Non-pigmented ciliary epithelial cell (primary cell): ENCODE measurements around the gene LRRC3C.
"Not testable (repeated sequence)": the region's sequence is repeated elsewhere in the genome, so short reads cannot be mapped to it uniquely, and the experiment has no call there.

ENCODE experiments used
- DNase-seq: peaks from one replicate; pipeline ENCODE4 v3.0.0-alpha.2; 2010; ENCODE audit warnings: low read depth

The LRRC3C gene

DNA sequence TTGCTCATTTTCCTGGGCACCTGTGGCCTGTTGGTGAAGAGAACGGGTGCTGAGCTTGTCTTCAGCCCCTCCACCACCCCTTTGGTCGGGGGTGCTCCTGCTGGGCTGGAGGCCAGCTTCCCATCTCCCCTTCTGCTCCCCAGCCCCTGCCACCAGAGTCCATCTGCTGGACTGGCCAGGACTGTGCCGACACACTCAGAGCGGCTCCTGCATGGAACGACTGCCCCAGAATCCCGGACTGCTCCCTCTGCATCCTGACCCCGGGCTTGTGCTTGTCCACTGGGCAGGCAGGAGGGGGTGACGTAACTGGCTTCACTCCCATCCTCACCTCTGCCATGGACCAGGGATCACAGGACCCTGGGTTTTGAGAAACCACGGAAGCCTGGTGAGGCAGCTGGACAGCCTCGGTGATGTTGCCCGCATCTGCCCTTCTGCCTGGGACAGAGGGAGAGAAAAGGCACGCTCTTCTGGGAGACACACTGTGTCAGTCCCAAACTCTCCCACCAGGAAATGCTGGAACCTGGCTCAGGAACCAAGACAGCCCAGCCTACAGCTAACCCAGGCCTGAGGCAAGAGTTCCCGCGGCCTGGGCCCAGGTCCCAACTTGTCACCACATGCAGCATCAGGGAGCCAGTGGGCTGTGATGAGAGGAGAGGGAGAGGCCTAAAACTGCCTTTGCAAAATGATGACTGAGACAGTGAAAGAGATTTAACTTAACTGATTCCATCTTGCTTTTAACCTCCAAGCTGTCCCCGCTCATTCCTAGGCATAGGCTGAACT lies 19.2 kb downstream of the LRRC3C start:
- no peak for DNase-seq

DNA sequence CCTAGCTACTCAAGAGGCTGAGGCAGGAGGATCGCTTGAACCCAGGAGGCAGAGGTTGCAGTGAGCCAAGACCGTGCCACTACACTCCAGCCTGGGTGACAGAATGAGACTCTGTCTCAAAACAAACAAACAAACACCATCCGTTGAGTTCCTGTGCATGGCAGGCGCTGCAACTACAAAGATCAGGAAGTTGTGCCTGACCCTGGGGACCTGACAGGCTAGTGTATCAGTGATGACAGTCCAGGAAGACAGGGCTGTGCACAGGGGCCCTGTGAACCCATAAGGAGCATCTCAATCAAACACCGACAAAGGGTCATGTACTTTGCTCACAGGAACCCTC lies 20.9 kb downstream of the LRRC3C start:
- DNase-seq: not testable (repeated sequence)

DNA sequence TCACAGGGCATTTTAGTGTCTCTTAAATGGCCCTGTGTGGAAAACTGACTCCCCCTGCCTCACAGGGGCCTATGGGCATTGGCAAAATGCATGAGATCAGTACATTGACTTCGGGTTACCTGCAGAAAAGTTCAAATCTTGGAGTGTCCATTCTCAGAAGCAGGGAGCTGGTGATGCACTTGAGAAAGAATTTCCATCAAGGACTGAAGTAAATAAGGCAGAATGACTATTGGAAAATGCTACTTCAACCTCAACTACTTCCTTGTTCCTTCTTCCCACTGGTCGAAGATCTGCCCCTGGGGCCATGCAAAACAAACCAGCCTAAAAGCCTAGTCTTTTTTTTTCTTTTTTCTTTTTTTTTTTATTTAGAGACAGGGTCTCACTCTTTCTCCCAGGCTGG lies 21.5 kb downstream of the LRRC3C start:
- no peak for DNase-seq

DNA sequence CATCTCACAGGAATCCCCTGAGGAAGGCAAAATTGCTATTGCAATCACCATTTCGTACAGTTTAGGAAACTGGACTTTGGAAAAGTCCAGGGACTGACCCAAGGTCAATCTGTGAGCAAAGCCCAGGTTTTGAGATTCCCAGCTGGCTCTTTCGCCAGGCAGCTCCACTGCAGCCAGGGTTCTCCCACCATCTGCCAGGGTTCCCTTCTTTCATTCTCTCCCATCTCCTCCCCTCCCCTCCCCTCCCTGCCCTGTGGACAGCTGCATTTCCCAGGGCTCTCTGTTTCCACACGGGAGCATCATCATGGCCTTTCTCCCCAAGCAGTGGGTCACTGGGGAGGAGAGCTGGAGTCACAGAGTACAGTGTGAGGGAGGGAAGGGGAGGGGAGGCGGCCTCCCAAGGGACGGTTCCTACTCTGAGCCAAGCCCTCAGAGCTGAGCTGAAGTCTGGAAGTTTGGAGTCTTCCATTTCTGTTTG lies 23.4 kb downstream of the LRRC3C start:
- no peak for DNase-seq

DNA sequence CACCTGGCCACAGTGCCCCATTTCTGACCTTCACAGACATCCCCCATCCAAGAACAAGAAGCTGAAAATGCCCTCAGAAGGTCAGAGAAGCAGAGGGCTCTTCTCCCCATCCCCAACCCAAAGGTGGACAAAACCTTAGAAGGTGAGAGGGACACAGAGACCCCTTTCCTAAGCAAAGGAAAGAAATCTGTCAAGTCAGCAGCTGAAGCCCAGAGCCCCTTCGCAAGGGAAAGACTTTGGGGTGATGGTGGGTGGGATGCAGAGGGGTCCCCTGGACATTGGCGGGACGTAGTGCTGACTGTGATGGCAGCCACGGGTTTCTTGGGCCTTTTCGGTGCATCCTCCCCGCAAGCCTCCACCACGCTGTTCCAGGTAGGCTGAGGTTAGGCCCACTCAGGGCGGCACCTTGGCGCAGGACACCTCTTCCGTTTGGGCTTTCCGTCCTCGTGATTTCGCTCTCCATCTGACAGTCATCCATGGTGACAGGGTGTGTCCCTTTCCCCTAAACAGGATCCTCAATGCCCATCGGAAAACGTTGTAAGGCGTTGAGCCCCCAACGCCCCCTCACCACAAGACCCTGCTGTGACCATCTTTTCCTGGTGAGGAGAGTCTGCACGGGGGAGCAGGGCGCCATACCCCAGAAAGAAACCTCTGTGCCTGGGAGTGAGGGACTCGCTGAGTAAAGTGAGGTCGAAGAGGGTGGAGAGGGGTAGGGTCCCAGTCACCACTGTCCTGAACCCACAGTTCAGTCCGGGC lies 24.6 kb downstream of the LRRC3C start:
- DNase-seq: no peak

DNA sequence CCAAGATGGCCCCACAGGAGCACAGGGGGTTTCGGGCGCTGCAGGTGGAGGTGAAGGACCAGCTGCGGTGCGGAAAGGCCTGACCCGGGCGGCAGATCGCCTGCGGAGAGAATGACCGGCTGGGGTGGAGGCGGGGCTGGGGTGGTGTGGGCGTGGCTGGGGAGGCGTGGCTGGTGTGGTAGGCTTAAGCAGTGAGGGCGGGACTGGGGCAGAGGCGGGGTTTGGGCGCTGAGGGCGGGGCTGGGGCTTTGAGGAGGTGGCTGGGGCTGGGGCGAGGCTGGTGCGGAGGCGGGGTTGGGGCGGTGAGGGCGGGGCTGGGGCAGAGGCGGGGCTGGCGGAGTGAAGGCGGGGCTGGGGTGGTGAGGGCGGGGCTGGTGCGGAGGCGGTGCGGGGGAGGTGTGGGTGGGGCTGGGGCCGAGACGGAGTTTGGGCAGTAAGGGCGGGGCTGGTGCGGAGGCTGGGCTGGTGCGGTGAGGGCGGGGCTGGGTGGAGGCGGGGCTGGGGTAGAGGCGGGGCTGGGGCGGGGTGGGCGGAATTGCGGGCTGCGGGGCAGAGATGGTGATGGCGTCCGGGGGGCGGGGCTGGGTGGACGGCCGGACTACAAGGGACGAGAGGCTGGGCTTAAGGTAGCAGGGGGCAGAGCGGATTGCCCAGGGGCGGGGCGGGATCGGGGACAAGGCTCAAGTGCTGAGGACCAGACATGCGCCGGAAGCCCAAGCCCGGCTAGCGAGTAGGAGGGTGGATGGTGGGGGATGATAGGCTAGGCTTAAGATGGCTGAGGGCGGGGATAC lies 25.3 kb downstream of the LRRC3C start:
- DNase-seq: peak; percentile 81

DNA sequence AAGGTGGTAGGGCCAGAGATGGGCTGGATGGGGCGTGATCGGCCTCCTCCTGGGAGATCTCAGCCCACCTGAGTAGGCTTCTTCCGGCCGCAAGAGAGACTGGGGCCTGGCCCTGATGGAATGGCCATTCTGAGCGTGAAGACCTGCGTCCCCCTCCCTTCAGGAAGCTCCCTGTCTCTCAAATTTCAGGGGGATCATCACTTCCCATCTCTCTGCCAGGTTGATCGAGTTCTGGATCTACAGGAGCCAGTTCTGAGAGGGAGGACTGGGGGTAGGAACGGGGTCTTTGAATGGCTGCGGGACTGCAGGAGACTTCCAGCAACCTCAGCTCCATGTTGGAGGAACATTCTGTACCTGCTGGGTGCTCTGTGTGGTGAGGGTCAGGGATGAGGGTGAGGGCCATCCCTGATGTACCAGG lies 25.9 kb downstream of the LRRC3C start:
- DNase-seq: no peak

DNA sequence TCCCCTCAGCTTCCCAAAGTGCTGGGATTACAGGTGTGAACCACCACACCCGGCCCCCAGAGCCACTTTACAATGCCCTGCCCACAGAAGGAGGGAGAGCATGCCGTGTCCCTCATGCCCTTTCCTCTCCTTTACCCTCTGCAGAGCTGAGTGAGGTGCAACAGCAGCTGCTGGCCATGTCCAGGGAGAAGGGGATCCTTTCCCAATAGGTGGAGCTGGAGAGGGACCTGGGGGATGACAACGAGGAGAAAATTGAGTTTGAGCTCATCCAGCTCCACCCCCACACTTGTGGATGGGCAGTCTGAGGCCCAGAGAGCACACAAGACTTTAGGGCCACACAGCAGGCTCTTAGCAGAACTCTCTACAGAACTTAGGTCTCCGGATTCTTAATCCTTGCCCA lies 27.3 kb downstream of the LRRC3C start:
- DNase-seq: no peak

DNA sequence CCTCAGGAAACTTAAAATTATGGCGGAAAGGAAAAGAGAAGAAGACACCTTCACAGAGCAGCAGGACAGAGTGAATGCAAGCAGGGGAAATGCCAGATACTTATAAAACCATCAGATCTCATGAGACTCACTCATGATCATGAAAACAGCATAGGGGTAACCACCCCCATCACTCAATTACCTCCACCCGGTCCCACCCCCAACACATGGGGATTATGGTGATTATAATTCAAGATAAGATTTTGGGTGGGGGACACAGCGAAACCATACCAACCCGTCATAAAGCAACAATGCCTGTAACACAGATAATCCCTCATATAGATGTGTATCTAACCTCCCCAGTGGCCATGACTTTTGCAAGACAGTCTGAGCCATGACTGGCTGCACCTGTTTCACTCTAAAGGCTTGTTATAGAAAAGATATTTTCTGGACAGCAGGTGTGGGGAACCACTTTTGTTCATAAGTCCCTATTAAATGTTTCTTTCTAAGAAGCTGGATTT lies 28.2 kb downstream of the LRRC3C start:
- DNase-seq: no peak

DNA sequence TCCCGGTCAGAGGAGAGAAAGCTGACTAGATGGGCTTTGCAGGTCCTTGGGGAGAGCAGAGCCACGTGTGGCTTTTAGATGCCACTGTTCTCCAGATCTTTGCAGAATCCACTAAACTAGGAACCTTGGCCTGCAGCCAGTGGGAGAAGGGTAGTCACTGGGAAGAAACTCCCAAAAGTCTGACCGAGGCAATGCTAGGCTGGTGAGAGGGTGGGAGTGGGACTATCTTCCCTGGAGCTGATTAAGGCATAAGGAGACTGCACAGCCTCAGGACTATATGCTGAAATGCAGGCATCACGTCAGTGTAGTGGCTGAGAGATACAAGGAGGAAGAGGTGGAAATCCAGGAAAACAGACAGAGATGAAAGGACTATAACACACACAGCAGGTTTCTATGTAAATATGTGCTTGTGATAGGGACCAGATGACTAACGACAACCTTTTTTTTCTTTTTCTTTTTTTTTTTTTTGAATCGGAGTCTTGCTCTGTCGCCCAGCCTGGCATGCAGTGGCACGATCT lies 33.1 kb downstream of the LRRC3C start:
- no peak for DNase-seq

DNA sequence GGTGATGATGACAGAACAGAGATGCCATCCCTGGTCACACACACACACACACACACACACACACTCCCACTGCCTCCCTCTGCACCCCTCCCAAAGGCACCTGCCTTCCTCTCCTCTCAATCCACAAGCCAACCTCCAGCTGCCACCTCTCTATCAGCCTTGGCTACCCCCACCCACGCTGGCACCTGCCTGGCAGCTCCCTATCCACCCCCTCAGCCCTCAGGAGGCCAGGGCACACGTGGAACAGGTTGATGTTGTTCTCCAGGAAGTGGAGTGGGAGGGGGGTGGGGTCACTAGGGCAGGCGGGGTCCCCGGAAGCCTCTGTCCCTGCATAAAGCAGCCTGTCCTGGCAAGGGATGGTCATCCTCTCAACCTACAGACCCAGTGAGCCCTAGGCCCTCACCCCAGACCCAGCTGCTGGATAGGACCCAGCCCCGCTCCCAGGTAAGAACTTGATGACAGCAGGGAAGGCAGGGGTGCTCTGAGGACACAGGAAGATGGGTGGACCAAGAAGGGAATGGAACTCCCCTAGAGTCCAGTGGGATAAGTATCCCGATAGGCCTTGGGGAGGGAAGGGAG lies 35.2 kb downstream of the LRRC3C start, which contains the start of gene GSDMA:
TSS of gene GSDMA (plus strand) at position 363 of the 579 bp plus-strand sequence. CDS start 2,684 bp downstream, outside the sequence.
- no peak for DNase-seq

DNA sequence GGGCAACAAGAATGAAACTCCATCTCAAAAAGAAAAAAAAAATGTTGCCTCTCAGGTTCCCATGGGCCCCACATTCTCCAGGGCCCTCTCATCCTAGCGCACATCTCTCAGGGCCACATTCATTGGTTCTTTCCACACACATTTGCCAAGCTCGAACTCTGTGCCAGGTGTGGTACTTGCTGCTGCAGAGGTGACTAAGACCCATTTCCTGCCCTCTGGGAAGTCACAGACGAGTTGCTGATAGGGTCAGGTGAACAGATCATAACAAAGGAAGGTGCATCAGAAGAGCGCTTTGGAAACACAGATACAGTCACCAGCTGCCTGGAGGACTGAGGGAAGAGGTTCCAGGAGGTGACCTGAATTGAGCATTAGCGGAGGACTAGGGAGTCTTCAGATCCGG lies 36.3 kb downstream of the LRRC3C start:
- no peak for DNase-seq

DNA sequence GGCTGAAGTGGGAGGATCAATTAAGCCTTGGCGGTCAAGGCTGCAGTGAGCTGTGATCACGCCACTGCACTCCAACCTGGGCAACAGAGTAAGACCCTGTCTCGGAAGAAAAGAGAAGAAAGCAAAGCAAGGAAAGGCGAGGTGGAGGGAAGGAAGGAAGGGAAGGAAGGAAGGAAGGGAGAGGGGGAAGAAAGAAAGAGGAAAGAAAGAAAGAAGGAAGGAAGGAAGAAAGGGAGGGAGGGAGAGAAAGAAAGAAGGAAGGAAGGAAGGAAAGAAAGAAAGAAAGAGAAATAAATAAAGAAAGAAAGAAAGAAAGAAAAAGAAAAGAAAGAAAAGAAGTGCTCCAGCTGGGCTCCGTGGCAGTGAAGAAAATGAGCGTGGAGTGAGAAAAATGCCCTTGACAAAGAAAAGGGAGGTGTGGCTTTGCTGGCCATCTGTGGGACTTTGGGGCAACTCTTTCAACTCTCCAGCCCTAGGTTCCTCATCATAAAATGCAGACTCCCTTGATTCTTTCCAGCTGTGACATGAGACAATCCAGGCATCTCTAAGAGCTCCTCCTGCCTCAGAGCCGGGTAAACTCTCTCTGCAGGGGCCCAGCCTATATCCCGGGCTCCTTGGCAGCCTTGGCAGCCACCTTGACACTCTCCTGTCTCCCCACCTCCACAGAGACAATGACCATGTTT lies 37.6 kb downstream of the LRRC3C start:
- DNase-seq: no peak

DNA sequence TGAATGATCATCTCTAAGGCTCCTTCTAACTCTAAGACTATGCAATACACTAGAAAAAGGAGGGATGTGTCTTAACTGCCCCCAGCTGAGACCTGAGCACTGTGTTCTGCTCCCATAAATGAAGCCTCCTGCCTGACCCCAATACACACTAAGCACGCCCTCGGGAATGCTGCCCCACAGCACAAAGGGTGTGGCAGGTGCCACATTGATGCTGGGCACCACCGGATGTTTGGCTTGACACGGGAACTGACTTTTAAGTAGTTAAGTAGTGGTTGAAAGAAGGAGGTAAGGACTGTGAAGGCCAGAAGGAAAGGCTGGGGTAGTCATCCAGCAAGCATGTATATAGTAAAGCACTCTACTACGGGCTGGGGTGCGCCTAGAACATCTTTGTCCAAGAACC lies 39.2 kb downstream of the LRRC3C start:
- no peak for DNase-seq

DNA sequence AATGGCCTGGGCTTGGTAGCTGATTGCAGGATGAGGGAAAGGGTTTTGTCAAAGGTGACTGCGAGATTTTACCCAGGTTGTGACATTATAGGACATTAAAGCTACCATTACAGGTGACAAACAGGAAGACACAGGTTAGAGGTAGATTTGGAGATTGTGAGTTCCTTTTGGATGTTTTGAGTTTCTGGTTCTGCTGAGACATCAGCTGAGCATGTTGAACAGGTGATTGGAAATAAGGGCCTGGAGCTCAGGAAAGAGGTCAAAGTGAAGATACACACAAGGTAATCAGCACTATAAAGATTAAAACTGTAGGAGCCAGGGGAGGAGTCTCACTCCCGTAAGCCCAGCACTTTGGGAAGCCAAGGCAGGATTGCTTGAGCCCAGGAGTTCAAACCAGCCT lies 41.2 kb downstream of the LRRC3C start:
- DNase-seq: no peak

DNA sequence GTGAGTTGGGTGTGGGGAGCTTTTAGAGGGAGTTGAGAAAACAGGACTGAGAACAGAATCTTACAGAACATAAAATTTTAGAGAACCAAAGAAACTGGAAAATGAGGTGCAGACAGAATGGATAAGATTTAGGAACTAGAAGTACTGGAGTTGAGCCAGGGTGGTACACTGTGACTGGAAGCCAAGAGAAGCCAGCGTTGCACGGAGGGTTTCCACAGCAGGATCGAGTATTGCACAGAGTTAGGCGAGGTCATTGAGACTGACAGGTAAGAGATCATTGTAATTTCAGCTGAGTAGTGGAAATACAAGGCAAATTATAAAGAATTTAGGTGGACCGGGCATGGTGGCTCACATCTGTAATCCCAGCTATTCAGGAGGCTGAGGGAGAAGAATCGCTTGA lies 41.8 kb downstream of the LRRC3C start:
- no peak for DNase-seq

DNA sequence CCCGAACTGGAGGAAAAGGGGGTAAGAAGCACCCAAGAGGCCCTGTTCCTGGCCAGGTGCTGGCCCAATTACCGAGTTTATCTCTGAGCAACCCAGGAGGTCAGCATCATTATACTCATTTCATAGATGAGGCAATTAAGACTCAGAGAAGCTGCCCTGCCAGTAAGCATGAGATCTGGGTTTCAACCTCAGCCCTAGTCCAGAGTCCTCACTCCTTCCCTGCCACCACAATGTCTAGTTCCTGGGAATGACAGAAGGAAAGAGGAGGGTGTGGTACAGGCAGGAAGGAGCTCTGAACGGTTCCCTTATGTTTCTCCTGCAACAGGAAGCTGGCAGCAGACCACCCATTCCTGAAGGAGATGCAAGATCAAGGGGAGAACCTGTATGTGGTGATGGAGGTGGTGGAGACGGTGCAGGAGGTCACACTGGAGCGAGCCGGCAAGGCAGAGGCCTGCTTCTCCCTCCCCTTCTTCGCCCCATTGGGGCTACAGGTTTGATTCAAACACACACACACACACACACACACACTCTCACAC lies 42.7 kb downstream of the LRRC3C start:
- DNase-seq: no peak

DNA sequence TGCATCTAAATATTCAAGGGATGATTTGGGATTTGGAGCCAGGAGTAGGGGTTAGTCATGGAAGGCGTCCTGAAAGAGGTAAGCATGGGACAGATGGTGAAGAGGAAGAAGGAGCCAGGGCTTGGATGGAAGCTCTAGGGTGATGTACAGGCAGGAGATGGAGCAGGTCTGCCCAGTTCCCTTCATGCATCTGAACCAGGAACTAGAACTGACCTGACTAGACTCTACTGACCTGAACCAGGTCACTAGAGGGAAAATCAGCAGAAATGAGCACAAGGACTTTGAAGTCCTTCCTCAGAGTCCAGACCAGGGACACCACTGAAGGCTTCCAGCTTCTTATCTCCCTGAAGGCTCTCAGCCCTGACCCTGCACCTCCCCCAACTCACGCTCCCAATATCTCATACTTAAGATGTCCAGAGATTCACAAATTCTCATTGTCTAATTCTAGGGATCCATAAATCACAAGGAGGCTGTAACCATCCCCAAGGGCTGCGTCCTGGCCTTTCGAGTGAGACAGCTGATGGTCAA lies 43.6 kb downstream of the LRRC3C start:
- DNase-seq: no peak

DNA sequence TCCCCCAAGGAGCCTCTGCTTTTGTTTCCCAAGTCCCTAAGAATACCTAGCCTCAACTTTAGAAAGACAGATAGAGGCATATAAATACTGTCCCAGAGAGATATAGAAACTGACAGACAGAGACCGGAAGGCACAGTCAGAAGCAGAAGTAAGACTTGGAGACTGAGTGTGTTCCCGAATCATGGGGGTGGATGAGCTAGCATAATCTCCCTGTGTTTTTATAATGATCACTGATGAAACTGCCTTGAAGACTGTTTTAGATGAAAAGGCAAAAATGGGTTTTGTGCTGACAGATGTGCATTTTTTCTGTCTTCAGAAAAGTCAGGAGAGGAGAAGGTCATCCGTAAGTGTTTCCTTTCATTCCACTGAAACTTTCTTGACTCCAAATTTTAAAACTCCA lies 44.7 kb downstream of the LRRC3C start:
- DNase-seq: no peak

DNA sequence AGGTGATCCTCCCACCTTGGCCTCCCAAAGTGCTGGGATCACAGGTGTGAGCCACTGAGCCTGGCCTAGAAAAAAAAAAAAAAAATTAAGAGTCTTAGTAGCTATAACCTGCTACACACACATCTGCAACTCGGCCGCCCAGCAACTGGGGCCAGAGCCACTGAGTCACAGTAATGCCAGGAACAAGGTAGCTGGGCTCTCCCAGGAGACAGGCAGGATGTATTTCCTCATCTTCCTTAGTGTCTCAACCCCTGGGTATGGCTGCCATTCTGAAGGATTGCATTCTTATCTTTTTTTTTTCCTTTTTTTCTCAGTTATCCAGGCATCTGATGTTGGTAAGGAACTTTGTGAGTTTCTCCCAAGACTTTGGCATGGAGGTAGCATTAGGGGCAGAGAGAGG lies 46.0 kb downstream of the LRRC3C start:
- DNase-seq: no peak

DNA sequence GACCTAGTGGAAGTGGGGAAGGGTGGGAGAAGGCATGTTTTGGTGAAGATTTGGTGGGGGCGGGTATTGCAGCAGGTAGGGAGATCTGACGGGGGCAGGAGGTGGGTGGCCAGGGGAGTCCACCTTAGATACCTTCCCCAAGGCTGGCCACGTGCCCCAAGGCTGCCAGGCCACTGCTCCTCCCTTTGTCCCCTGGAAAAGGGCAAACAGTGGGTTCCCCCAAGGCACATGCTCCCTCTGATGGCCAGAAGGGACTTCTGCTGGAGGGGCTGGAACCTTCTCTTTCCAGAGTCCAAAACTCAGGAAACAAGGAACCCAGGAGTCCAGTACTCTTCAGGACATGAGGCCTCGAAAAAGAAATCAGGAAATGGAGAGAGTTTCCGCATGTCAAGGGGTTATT lies 46.9 kb downstream of the LRRC3C start:
- DNase-seq: no peak
